H9 (cell line): Measurements from ENCODE around the gene LRP2. TPM values are rescaled to one million over a fixed set of nuclear protein-coding genes. Genes with fewer than 3 reads are reported as not detected.

Experiments used
- DNase-seq: peaks from one replicate; pipeline ENCODE4 v3.0.0-alpha.2; 2017
- H2AFZ ChIP-seq: one replicate; pipeline ENCODE4 v1.6.1; 2013; ENCODE audit warnings: mild to moderate bottlenecking, low read length, control low read depth, moderate library complexity
- H2AK5ac ChIP-seq: 2 replicates; pipeline ENCODE4 v1.6.1; 2013; ENCODE audit warnings: low read length, control low read depth, mixed read lengths; ENCODE audit not compliant: insufficient read length
- H2BK120ac ChIP-seq: one replicate; pipeline ENCODE4 v1.6.1; 2013; ENCODE audit warnings: low read depth, mild to moderate bottlenecking, low read length, control low read depth, inconsistent platforms; ENCODE audit not compliant: poor library complexity, severe bottlenecking
- H2BK12ac ChIP-seq: 2 replicates; pipeline ENCODE4 v1.6.1; 2013; ENCODE audit warnings: low read length, control low read depth, mixed read lengths, low read depth; ENCODE audit not compliant: insufficient read length
- H2BK15ac ChIP-seq: 2 replicates; pipeline ENCODE4 v1.6.1; 2013; ENCODE audit warnings: low read depth, low read length, control low read depth
- H2BK20ac ChIP-seq: one replicate; pipeline ENCODE4 v1.6.1; 2013; ENCODE audit warnings: low read depth, mild to moderate bottlenecking, low read length, control low read depth, inconsistent platforms; ENCODE audit not compliant: poor library complexity, severe bottlenecking
- H2BK5ac ChIP-seq: 2 replicates; pipeline ENCODE4 v1.6.1; 2013; ENCODE audit warnings: low read length, control low read depth, mixed read lengths; ENCODE audit not compliant: insufficient read length
- H3K14ac ChIP-seq: 2 replicates; pipeline ENCODE4 v1.6.1; 2013; ENCODE audit warnings: low read length, control low read depth; ENCODE audit not compliant: insufficient read depth
- H3K18ac ChIP-seq: 2 replicates; pipeline ENCODE4 v1.6.1; 2013; ENCODE audit warnings: low read depth, mild to moderate bottlenecking, mixed read lengths, low read length, control low read depth; ENCODE audit not compliant: insufficient read length
- H3K23ac ChIP-seq: 2 replicates; pipeline ENCODE4 v1.6.1; 2013; ENCODE audit warnings: low read length, control low read depth, mixed read lengths, low read depth; ENCODE audit not compliant: insufficient read length
- H3K23me2 ChIP-seq: 2 replicates; pipeline ENCODE4 v1.6.1; 2013; ENCODE audit warnings: low read depth, mild to moderate bottlenecking, mixed read lengths, low read length, control low read depth; ENCODE audit not compliant: insufficient read length, poor library complexity, severe bottlenecking
- H3K27ac ChIP-seq: 2 replicates; pipeline ENCODE4 v1.5.1; 2013; ENCODE audit warnings: low read length, control low read depth, mixed read lengths, low read depth; ENCODE audit not compliant: insufficient read length
- H3K27me3 ChIP-seq: 2 replicates; pipeline ENCODE4 v1.6.1; 2013; ENCODE audit warnings: low read length, control low read depth, inconsistent platforms; ENCODE audit not compliant: insufficient read depth
- H3K4ac ChIP-seq: 2 replicates; pipeline ENCODE4 v1.6.1; 2013; ENCODE audit warnings: low read depth, mild to moderate bottlenecking, control low read depth, inconsistent platforms, low read length, moderate library complexity
- H3K4me1 ChIP-seq: 2 replicates; pipeline ENCODE4 v1.6.1; 2013; ENCODE audit warnings: low read length, control low read depth, inconsistent platforms; ENCODE audit not compliant: insufficient read depth
- H3K4me2 ChIP-seq: 2 replicates; pipeline ENCODE4 v1.6.1; 2013; ENCODE audit warnings: low read length, control low read depth, mixed read lengths; ENCODE audit not compliant: insufficient read length, insufficient read depth
- H3K56ac ChIP-seq: 2 replicates; pipeline ENCODE4 v1.6.1; 2013; ENCODE audit warnings: low read depth, mild to moderate bottlenecking, mixed read lengths, low read length, control low read depth; ENCODE audit not compliant: insufficient read length
- H3K79me1 ChIP-seq: 2 replicates; pipeline ENCODE4 v1.6.1; 2013; ENCODE audit warnings: low read depth, mild to moderate bottlenecking, moderate library complexity, low read length, control low read depth, inconsistent platforms; ENCODE audit not compliant: insufficient read depth, poor library complexity, severe bottlenecking
- H3K79me2 ChIP-seq: 2 replicates; pipeline ENCODE4 v1.6.1; 2013; ENCODE audit warnings: low read length, control low read depth, inconsistent platforms; ENCODE audit not compliant: insufficient read depth
- H3K9ac ChIP-seq: 2 replicates; pipeline ENCODE4 v1.6.1; 2013; ENCODE audit warnings: low read length, control low read depth, mixed read lengths; ENCODE audit not compliant: insufficient read length; ENCODE audit errors: extremely low read depth
- H3K9me3 ChIP-seq: one replicate; pipeline ENCODE4 v1.6.1; 2013; ENCODE audit warnings: low read depth, low read length, inconsistent platforms; ENCODE audit not compliant: control insufficient read depth
- H3T11ph ChIP-seq: one replicate; pipeline ENCODE4 v1.6.1; 2013; ENCODE audit warnings: mild to moderate bottlenecking, low read length, control low read depth, inconsistent platforms
- H4K20me1 ChIP-seq: one replicate; pipeline ENCODE4 v1.6.1; 2013; ENCODE audit not compliant: control insufficient read depth, insufficient read length, insufficient read depth
- H4K5ac ChIP-seq: 2 replicates; pipeline ENCODE4 v1.6.1; 2013; ENCODE audit warnings: low read depth, mild to moderate bottlenecking, mixed read lengths, low read length, control low read depth; ENCODE audit not compliant: insufficient read length
- H4K8ac ChIP-seq: replicated peaks from 2 replicates; pipeline ENCODE4 v1.6.1; 2013; ENCODE audit warnings: low read length, control low read depth, mixed read lengths, low read depth; ENCODE audit not compliant: insufficient read length
- H4K91ac ChIP-seq: 2 replicates; pipeline ENCODE4 v1.6.1; 2013; ENCODE audit warnings: low read depth, mild to moderate bottlenecking, moderate library complexity, mixed read lengths, low read length, control low read depth; ENCODE audit not compliant: insufficient read length
- H3K27ac Mint-ChIP-seq, 3 experiments: 2 replicates in 2 of 3; 3 replicates in 1 of 3; pipeline ENCODE4 v1.8.0; 2020 to 2021; ENCODE audit warnings: mixed read lengths in 3 of 3, mild to moderate bottlenecking in 1 of 3, moderate library complexity in 1 of 3
- H3K27me3 Mint-ChIP-seq: 2 replicates; pipeline ENCODE4 v1.8.0; 2021; ENCODE audit warnings: low read depth, mild to moderate bottlenecking, moderate library complexity, mixed read lengths
- H3K36me3 Mint-ChIP-seq, 3 experiments: 2 replicates in 2 of 3; 3 replicates in 1 of 3; pipeline ENCODE4 v1.8.0; 2020 to 2021; ENCODE audit warnings: low read depth in 3 of 3, mixed read lengths in 3 of 3; ENCODE audit not compliant: insufficient read depth in 1 of 3
- H3K4me1 Mint-ChIP-seq, 2 experiments: 2 replicates each; pipeline ENCODE4 v1.8.0; 2020; ENCODE audit warnings: mixed read lengths in 2 of 2
- H3K4me3 Mint-ChIP-seq, 2 experiments: 2 replicates in 1 of 2; 3 replicates in 1 of 2; pipeline ENCODE4 v1.8.0; 2020 to 2021; ENCODE audit warnings: mild to moderate bottlenecking in 2 of 2, mixed read lengths in 2 of 2, moderate library complexity in 1 of 2
- H3K9me3 Mint-ChIP-seq, 2 experiments: 2 replicates in 1 of 2; 3 replicates in 1 of 2; pipeline ENCODE4 v1.8.0; 2020; ENCODE audit warnings: mild to moderate bottlenecking in 2 of 2, mixed read lengths in 2 of 2, moderate library complexity in 1 of 2
- CTCF ChIP-seq: fragments of 200-600 bp; sonication (generic); conservative IDR thresholded peaks from 3 replicates; pipeline ENCODE4 v1.8.0; 2021; ENCODE audit warnings: antibody characterized with exemption, mild to moderate bottlenecking
- WGBS: extraction: QIAGEN DNeasy Blood & Tissue Kit; methylation state at CpG from one replicate; pipeline ENCODE4 v1.1.7; 2013; ENCODE audit warnings: missing lambda C conversion rate, low lambda C conversion rate, mixed read lengths; ENCODE audit not compliant: insufficient read length; ENCODE audit errors: extremely low coverage; 5-methylcytosine and 5-hydroxymethylcytosine counted together
- total RNA-seq: library from RNA; stranded (reverse); gene quantifications from 2 replicates; pipeline ENCODE4 v1.2.1, GENCODE V29; 2021

The LRP2 gene
- total RNA-seq, 1 experiment from 2014 or later = 1.4 TPM

GRCh38 chr2:169093535-169093934, 268.8 kb downstream of the LRP2 start:
- Histone ChIP-seq H2BK12ac (no peak overlapping the region), H3K79me2 (no peaks in the 10 kb centered on the region), H4K5ac (no peak overlapping the region), H2AFZ (no peak overlapping the region), H3K14ac (no peak overlapping the region), H3K23me2 (no peaks in the 10 kb centered on the region), H3K56ac (no peak overlapping the region), H3K23ac (no peak overlapping the region), H2BK15ac (no peak overlapping the region), H4K91ac (no peak overlapping the region), H2BK20ac (no peak overlapping the region), H3K18ac (no peak overlapping the region), H3K27me3 (no peaks in the 10 kb centered on the region), H3K9me3 (no peaks in the 10 kb centered on the region), H4K8ac (no peak overlapping the region), H3K27ac (no peak overlapping the region), H2BK5ac (no peak overlapping the region), H3T11ph (no peak overlapping the region), H3K79me1 (no peaks in the 10 kb centered on the region), H2BK120ac (no peak overlapping the region), H2AK5ac (no peak overlapping the region), H4K20me1 (no peaks in the 10 kb centered on the region), H3K4me1 (no peaks in the 10 kb centered on the region), H3K9ac (no peak overlapping the region), H3K4ac (no peak overlapping the region), H3K4me2 (no peak overlapping the region)
- no peak for DNase-seq
- no CpG with 5 or more reads among the region's 2 CpGs for WGBS
- no peaks in the 10 kb centered on the region for H3K36me3 Mint-ChIP-seq
- peaks cover 6 to 11% of the 10 kb centered on the region in 2 experiments for H3K4me1 Mint-ChIP-seq
- H3K27ac Mint-ChIP-seq = no peak overlapping the region
- no peak overlapping the region for H3K4me3 Mint-ChIP-seq
- 0 out of 5 replicates have a peak, but pooled peaks cover 0 to 3% of the 10 kb centered on the region in 2 experiments for H3K9me3 Mint-ChIP-seq
- H3K27me3 Mint-ChIP-seq = peaks cover 54% of the 10 kb centered on the region
- TF ChIP-seq CTCF = no peak
